ENCODE results near the gene PSMB8.

The PSMB8 gene

DNA sequence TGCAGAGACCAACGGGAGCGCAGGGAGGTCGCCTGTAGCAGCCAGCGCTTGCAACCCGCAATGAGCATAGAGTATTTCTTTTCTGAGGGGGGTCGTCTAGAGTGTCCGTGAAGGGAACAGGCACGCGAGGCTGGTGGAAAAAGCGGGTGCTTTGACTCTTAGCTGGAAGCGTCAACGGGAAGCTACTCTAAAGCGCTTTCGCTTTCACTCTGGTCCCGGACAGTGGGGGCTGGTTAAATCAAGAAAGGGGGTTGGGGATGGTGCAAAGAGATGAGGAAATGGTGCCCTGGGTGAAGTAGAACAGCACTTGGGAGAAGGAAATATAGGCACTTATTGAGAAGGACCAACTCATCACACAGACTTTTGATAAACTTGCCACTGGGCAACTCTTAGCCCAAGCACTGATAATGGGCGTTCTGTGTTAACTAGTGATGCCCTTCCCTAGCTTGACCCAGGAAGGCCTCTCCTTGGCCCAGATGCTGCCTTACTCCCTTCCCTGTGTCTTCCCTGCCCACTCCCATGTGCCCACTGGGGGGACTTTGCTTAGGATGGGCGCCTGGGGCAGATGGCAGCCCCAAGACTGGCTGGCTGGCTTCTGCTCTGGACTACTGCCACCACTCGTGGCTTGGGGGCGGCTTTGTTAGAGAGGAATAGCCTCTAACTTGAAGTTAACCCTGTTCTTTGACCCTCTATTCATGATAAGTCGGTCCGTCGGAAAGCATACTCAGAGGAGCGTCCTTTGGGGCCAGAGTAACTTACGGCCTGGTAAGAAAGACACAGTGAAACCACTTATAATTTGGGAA is 10.7 kb upstream of the PSMB8 start:
- TF ChIP-seq TAF1 (IDR thresholded peaks at IDR 0.05; ENCODE audit: borderline replicate concordance, insufficient read depth, low read length) (no peak), POLR2AphosphoS5 (IDR thresholded peaks at IDR 0.05; ENCODE audit: low read depth, low read length) (no peak), FOXP2 (optimal IDR thresholded peaks at IDR 0.05; ENCODE audit: borderline replicate concordance, extremely low read depth, extremely low read length, insufficient read depth) (no peak)

- TF ChIP-seq FOXP2 (optimal IDR thresholded peaks at IDR 0.05; ENCODE audit: borderline replicate concordance, extremely low read depth, extremely low read length, insufficient read depth), result peak; percentile 83
- TF ChIP-seq SIN3A (IDR thresholded peaks at IDR 0.05; ENCODE audit: borderline replicate concordance, insufficient read depth, low read length), result 0 out of 2 replicates have a peak, but pooled peaks have one; percentile 41
- TF ChIP-seq POLR2AphosphoS5 (IDR thresholded peaks at IDR 0.05; ENCODE audit: low read depth, low read length), result peak; percentile 30; the same call in 1 of the 2 replicates
- peak; percentile 81 to 90 for TF ChIP-seq REST (IDR thresholded peaks at IDR 0.05; ENCODE audit: insufficient read depth in 1 of 2, low read depth in 2 of 2, low read length in 2 of 2)
- TF ChIP-seq TAF1 (IDR thresholded peaks at IDR 0.05; ENCODE audit: borderline replicate concordance, insufficient read depth, low read length), result no peak
Measured at GRCh38 chr6:32853541-32854375, 9.9 kb upstream of the PSMB8 start, which contains the start of the genes PSMB9 and TAP1. Gene PSMB9 (plus strand): TSS chr6:32854192. CDS start chr6:32854230, 38 bp downstream. Gene TAP1 (minus strand): TSS chr6:32853704. CDS start chr6:32853636, 68 bp downstream.

GRCh38 chr6:32852844-32853540 is 9.1 kb upstream of the PSMB8 start:
- TF ChIP-seq FOXP2 (optimal IDR thresholded peaks at IDR 0.05; ENCODE audit: borderline replicate concordance, extremely low read depth, extremely low read length, insufficient read depth) (no peak), REST (IDR thresholded peaks at IDR 0.05; ENCODE audit: insufficient read depth in 1 of 2, low read depth in 2 of 2, low read length in 2 of 2) (no peak), POLR2AphosphoS5 (IDR thresholded peaks at IDR 0.05; ENCODE audit: low read depth, low read length) (no peak), TAF1 (IDR thresholded peaks at IDR 0.05; ENCODE audit: borderline replicate concordance, insufficient read depth, low read length) (no peak), SIN3A (IDR thresholded peaks at IDR 0.05; ENCODE audit: borderline replicate concordance, insufficient read depth, low read length) (no peak)

GRCh38 chr6:32852018-32852843 is 8.4 kb upstream of the PSMB8 start:
- TF ChIP-seq SIN3A (IDR thresholded peaks at IDR 0.05; ENCODE audit: borderline replicate concordance, insufficient read depth, low read length), result no peak
- no peak for TF ChIP-seq TAF1 (IDR thresholded peaks at IDR 0.05; ENCODE audit: borderline replicate concordance, insufficient read depth, low read length)
- no peak for TF ChIP-seq POLR2AphosphoS5 (IDR thresholded peaks at IDR 0.05; ENCODE audit: low read depth, low read length)
- TF ChIP-seq FOXP2 (optimal IDR thresholded peaks at IDR 0.05; ENCODE audit: borderline replicate concordance, extremely low read depth, extremely low read length, insufficient read depth), result no peak
- TF ChIP-seq REST (IDR thresholded peaks at IDR 0.05; ENCODE audit: insufficient read depth in 1 of 2, low read depth in 2 of 2, low read length in 2 of 2), result no peak

Measured in PFSK-1 (cell line).